Loucy (cell line): Measurements from ENCODE around the gene PPP1R26.

Experiments
- H2AFZ ChIP-seq: fragments of 200-600 bp; sonication (generic); 2 replicates; pipeline ENCODE4 v1.6.0; 2016; ENCODE audit warnings: antibody characterized with exemption, mild to moderate bottlenecking, low read length, moderate library complexity
- H3F3A ChIP-seq: fragments of 200-600 bp; 2 replicates; pipeline ENCODE4 v1.6.0; 2016; ENCODE audit warnings: antibody characterized with exemption, low read depth, mild to moderate bottlenecking
- H3K27me3 ChIP-seq: fragments of 200-600 bp; sonication (generic); 2 replicates; pipeline ENCODE4 v1.6.1; 2014; ENCODE audit warnings: low read length, mild to moderate bottlenecking; ENCODE audit not compliant: insufficient read depth, poor library complexity, severe bottlenecking
- H3K36me3 ChIP-seq: fragments of 200-600 bp; sonication (generic); 2 replicates; pipeline ENCODE4 v1.6.1; 2016; ENCODE audit warnings: low read length; ENCODE audit not compliant: insufficient read depth
- H3K4me1 ChIP-seq: fragments of 200-600 bp; sonication (generic); 2 replicates; pipeline ENCODE4 v1.5.1; 2014; ENCODE audit warnings: low read length, mild to moderate bottlenecking; ENCODE audit not compliant: insufficient read depth, poor library complexity, severe bottlenecking
- H3K4me2 ChIP-seq: fragments of 200-600 bp; sonication (generic); 2 replicates; pipeline ENCODE4 v1.6.0; 2014; ENCODE audit warnings: antibody characterized with exemption, low read length, low read depth, mild to moderate bottlenecking; ENCODE audit not compliant: poor library complexity, severe bottlenecking
- H3K4me3 ChIP-seq: fragments of 200-600 bp; sonication (generic); 2 replicates; pipeline ENCODE4 v1.5.1; 2014; ENCODE audit warnings: low read length, mild to moderate bottlenecking, mixed read lengths; ENCODE audit not compliant: poor library complexity, severe bottlenecking
- H3K79me2 ChIP-seq: fragments of 200-600 bp; sonication (generic); 2 replicates; pipeline ENCODE4 v1.6.1; 2014; ENCODE audit warnings: low read length; ENCODE audit not compliant: insufficient read depth
- H3K9ac ChIP-seq: fragments of 200-600 bp; sonication (generic); 2 replicates; pipeline ENCODE4 v1.6.0; 2014; ENCODE audit warnings: mild to moderate bottlenecking, low read depth, low read length, moderate library complexity; ENCODE audit not compliant: poor library complexity, severe bottlenecking
- H3K9me2 ChIP-seq: fragments of 200-600 bp; sonication (generic); replicated peaks from 2 replicates; pipeline ENCODE4 v1.6.1; 2016; ENCODE audit warnings: low read depth, low read length, mixed read lengths
- H3K9me3 ChIP-seq: fragments of 200-600 bp; sonication (generic); 2 replicates; pipeline ENCODE4 v1.6.1; 2014; ENCODE audit warnings: mild to moderate bottlenecking, antibody characterized with exemption, low read length, low read depth; ENCODE audit not compliant: insufficient read depth
- H4K20me1 ChIP-seq: fragments of 200-600 bp; sonication (generic); 2 replicates; pipeline ENCODE4 v1.6.0; 2014; ENCODE audit warnings: antibody characterized with exemption, low read length, mild to moderate bottlenecking; ENCODE audit not compliant: insufficient read depth, poor library complexity, severe bottlenecking
- CTCF ChIP-seq: fragments of 200-600 bp; sonication (generic); conservative IDR thresholded peaks from 2 replicates; pipeline ENCODE4 v1.5.1; 2014; ENCODE audit warnings: mild to moderate bottlenecking, antibody characterized with exemption, low read length
- EZH2phosphoT487 ChIP-seq: fragments of 200-600 bp; IDR thresholded peaks from 2 replicates; pipeline ENCODE4 v1.6.1; 2018; ENCODE audit warnings: antibody characterized with exemption, mild to moderate bottlenecking, moderate library complexity, borderline replicate concordance

The PPP1R26 gene

GRCh38 chr9:135487281-135488012 lies 7.9 kb downstream of the PPP1R26 start:
- Histone ChIP-seq H3K4me1 (no peaks in the 10 kb centered on the region), H2AFZ (no peak overlapping the region), H3K36me3 (no peaks in the 10 kb centered on the region), H3K9me3 (no peaks in the 10 kb centered on the region), H3K4me2 (no peak overlapping the region), H3K27me3 (no peaks in the 10 kb centered on the region), H3K9ac (no peak overlapping the region), H3K9me2 (no peaks in the 10 kb centered on the region), H3K79me2 (no peaks in the 10 kb centered on the region), H3F3A (no peaks in the 10 kb centered on the region), H3K4me3 (no peak overlapping the region), H4K20me1 (no peaks in the 10 kb centered on the region)
- TF ChIP-seq EZH2phosphoT487 (no peak), CTCF (no peak)

GRCh38 chr9:135488013-135488330 lies 8.4 kb downstream of the PPP1R26 start:
- H3F3A ChIP-seq = no peaks in the 10 kb centered on the region
- no peak for TF ChIP-seq CTCF
- no peak for TF ChIP-seq EZH2phosphoT487
- H2AFZ ChIP-seq = no peak overlapping the region
- no peak overlapping the region for H3K9ac ChIP-seq
- H3K9me2 ChIP-seq = no peaks in the 10 kb centered on the region
- H4K20me1 ChIP-seq = no peaks in the 10 kb centered on the region
- no peaks in the 10 kb centered on the region for H3K79me2 ChIP-seq
- no peaks in the 10 kb centered on the region for H3K27me3 ChIP-seq
- H3K4me2 ChIP-seq = no peak overlapping the region
- H3K9me3 ChIP-seq = no peaks in the 10 kb centered on the region
- no peak overlapping the region for H3K4me3 ChIP-seq
- H3K4me1 ChIP-seq = no peaks in the 10 kb centered on the region
- no peaks in the 10 kb centered on the region for H3K36me3 ChIP-seq

GRCh38 chr9:135488527-135488926 lies 8.9 kb downstream of the PPP1R26 start:
- no peaks in the 10 kb centered on the region for H4K20me1 ChIP-seq
- no peaks in the 10 kb centered on the region for H3K9me2 ChIP-seq
- no peaks in the 10 kb centered on the region for H3K79me2 ChIP-seq
- H3K4me2 ChIP-seq = no peak overlapping the region
- no peaks in the 10 kb centered on the region for H3F3A ChIP-seq
- H3K27me3 ChIP-seq = no peaks in the 10 kb centered on the region
- no peak overlapping the region for H2AFZ ChIP-seq
- no peaks in the 10 kb centered on the region for H3K9me3 ChIP-seq
- H3K36me3 ChIP-seq = no peaks in the 10 kb centered on the region
- TF ChIP-seq EZH2phosphoT487 = no peak
- no peak for TF ChIP-seq CTCF
- H3K9ac ChIP-seq = no peak overlapping the region
- no peaks in the 10 kb centered on the region for H3K4me1 ChIP-seq
- H3K4me3 ChIP-seq = no peak overlapping the region
